Keratinocyte (primary cell): Measurements from ENCODE around the gene FBXO34. TPM values are rescaled to one million over a fixed set of nuclear protein-coding genes. Genes with fewer than 3 reads are reported as not detected.

Experiments
- DNase-seq: peaks from one replicate; pipeline ENCODE4 v3.0.0-alpha.2; 2011; ENCODE audit warnings: low read depth, missing footprints, low spot score
- FAIRE-seq: peaks from 2 replicates; lab custom pipeline; 2011; peaks lifted over from hg19 to GRCh38; lab: Jason Lieb, UNC
- H2AFZ ChIP-seq: 2 replicates; pipeline ENCODE4 v1.6.0; 2012; ENCODE audit warnings: low read length, control low read depth, inconsistent platforms; ENCODE audit not compliant: control insufficient read depth
- H3K27ac ChIP-seq: 2 replicates; pipeline ENCODE4 v1.5.1; 2011; ENCODE audit warnings: low read length; ENCODE audit not compliant: control insufficient read depth, insufficient read depth
- H3K27me3 ChIP-seq: 3 replicates; pipeline ENCODE4 v1.6.0; 2011; ENCODE audit warnings: low read length; ENCODE audit not compliant: control insufficient read depth, insufficient read depth; ENCODE audit errors: extremely low read depth
- H3K36me3 ChIP-seq, 2 experiments: 2 replicates in 1 of 2; 3 replicates in 1 of 2; pipeline ENCODE4 v1.5.1; 2011; ENCODE audit warnings: low read length in 2 of 2, mild to moderate bottlenecking in 1 of 2; ENCODE audit not compliant: control insufficient read depth in 2 of 2, insufficient read depth in 2 of 2; ENCODE audit errors: extremely low read depth in 1 of 2
- H3K4me1 ChIP-seq: 3 replicates; pipeline ENCODE4 v1.5.1; 2011; ENCODE audit warnings: low read length; ENCODE audit not compliant: control insufficient read depth, insufficient read depth; ENCODE audit errors: extremely low read depth
- H3K4me2 ChIP-seq: 3 replicates; pipeline ENCODE4 v1.6.0; 2011; ENCODE audit warnings: low read depth, low read length; ENCODE audit not compliant: control insufficient read depth, insufficient read depth; ENCODE audit errors: extremely low read depth
- H3K4me3 ChIP-seq, 3 experiments: fragments of 200-600 bp in 1 of 3; sonication (generic) in 1 of 3; 2 replicates in 2 of 3; 3 replicates in 1 of 3; pipeline ENCODE4 v1.5.1; 2011 to 2016; ENCODE audit warnings: low read length in 3 of 3, mild to moderate bottlenecking in 3 of 3, control low read depth in 2 of 3, inconsistent platforms in 1 of 3, low read depth in 1 of 3, mixed read lengths in 1 of 3, mixed run types in 1 of 3, moderate library complexity in 1 of 3; ENCODE audit not compliant: control insufficient read depth in 2 of 3, insufficient read depth in 2 of 3; ENCODE audit errors: extremely low read depth in 1 of 3
- H3K79me2 ChIP-seq: 2 replicates; pipeline ENCODE4 v1.6.0; 2012; ENCODE audit warnings: low read length; ENCODE audit not compliant: control insufficient read depth, insufficient read depth
- H3K9ac ChIP-seq: 3 replicates; pipeline ENCODE4 v1.6.0; 2011; ENCODE audit warnings: low read length; ENCODE audit not compliant: control insufficient read depth, insufficient read depth; ENCODE audit errors: extremely low read depth
- H3K9me1 ChIP-seq: 3 replicates; pipeline ENCODE4 v1.6.0; 2011; ENCODE audit warnings: low read length; ENCODE audit not compliant: control insufficient read depth, insufficient read depth; ENCODE audit errors: extremely low read depth
- H3K9me3 ChIP-seq: 2 replicates; pipeline ENCODE4 v1.5.1; 2012; ENCODE audit warnings: low read depth, low read length; ENCODE audit not compliant: control insufficient read depth
- H4K20me1 ChIP-seq: 3 replicates; pipeline ENCODE4 v1.6.0; 2011; ENCODE audit warnings: low read length; ENCODE audit not compliant: control insufficient read depth, insufficient read depth; ENCODE audit errors: extremely low read depth
- CTCF ChIP-seq, 3 experiments: IDR thresholded peaks in 1 of 3; conservative IDR thresholded peaks in 1 of 3; optimal IDR thresholded peaks in 1 of 3; 2 replicates in 2 of 3; 3 replicates in 1 of 3; pipeline versions ENCODE3 to v1.5.1; 2011; ENCODE audit warnings: low read length in 3 of 3, mild to moderate bottlenecking in 3 of 3, moderate library complexity in 2 of 3, control low read depth in 1 of 3, inconsistent platforms in 1 of 3; ENCODE audit not compliant: insufficient read depth in 2 of 3; ENCODE audit errors: extremely low read depth in 1 of 3
- EZH2 ChIP-seq: IDR thresholded peaks from one replicate; pipeline ENCODE4 v1.6.1; 2012; ENCODE audit warnings: inconsistent platforms, mild to moderate bottlenecking, low read length, moderate library complexity
- dilution Hi-C: fragments of 300-500 bp; cut with MboI; formaldehyde crosslinking; loops from one replicate; pipeline ENCODE4 v1.7.0; 2020; ENCODE audit warnings: low sequenced_read_pairs; ENCODE audit not compliant: extremely low pct_ligation_motif_present
- polyA plus RNA-seq, 5 experiments: library from polyadenylated mRNA; depleted of rRNA in 3 of 5; stranded (reverse) in 3 of 5; stranded (forward) in 1 of 5; unstranded in 1 of 5; fragments of >200 nt; gene quantifications; 1 replicate in 1 of 5; 2 replicates in 3 of 5; 3 replicates in 1 of 5; pipeline versions ENCODE4 v1.2.1 to v1.2.3, GENCODE V29; 2011 to 2012; ENCODE audit warnings: missing spikeins in 2 of 5, low read depth in 1 of 5, low replicate concordance in 1 of 5

Gene FBXO34
- polyA plus RNA-seq, 1 donor (not counting 4 experiments of a cell fraction or from before 2014, with no cell fraction given): 18.0 TPM

- FAIRE-seq: peak; percentile 99
- H3K9me3 ChIP-seq: no peaks in the 10 kb centered on the region
Measured at GRCh38 chr14:55301437-55302121, 30.4 kb downstream of the FBXO34 start.

GRCh38 chr14:55302367-55303124, 31.3 kb downstream of the FBXO34 start:
- Histone ChIP-seq H3K27ac (peak overlapping the region; percentile 51), H3K4me1 (peaks cover 37% of the 10 kb centered on the region), H3K9me1 (no peaks in the 10 kb centered on the region), H4K20me1 (no peaks in the 10 kb centered on the region), H3K4me3 (peak overlapping the region in 1 of 3 experiments; percentile 1), H2AFZ (no peak overlapping the region), H3K9me3 (no peaks in the 10 kb centered on the region), H3K4me2 (peak overlapping the region; percentile 57), H3K9ac (peak overlapping the region; percentile 0), H3K27me3 (no peaks in the 10 kb centered on the region), H3K36me3 (peaks cover 3 to 6% of the 10 kb centered on the region in 2 experiments), H3K79me2 (peaks cover 43% of the 10 kb centered on the region)
- dilution Hi-C loops: no loop called here
- FAIRE-seq: peak; percentile 81
- TF ChIP-seq CTCF (optimal IDR thresholded peaks at IDR 0.05 in 1 of 3, IDR thresholded peaks at IDR 0.05 in 1 of 3, conservative IDR thresholded peaks at IDR 0.05 in 1 of 3; ENCODE audit: extremely low read depth in 1 of 3, insufficient read depth in 2 of 3, low read length in 3 of 3) (no peak), EZH2 (no peak)
- DNase-seq: no peak

More at GRCh38 chr14:55301437-55302121, 30.4 kb downstream of the FBXO34 start:
- peaks cover 3 to 6% of the 10 kb centered on the region in 2 experiments for H3K36me3 ChIP-seq
- DNase-seq: peak; percentile 19
- no peaks in the 10 kb centered on the region for H4K20me1 ChIP-seq
- H3K4me1 ChIP-seq: peaks cover 42% of the 10 kb centered on the region
- H2AFZ ChIP-seq: no peak overlapping the region
- H3K4me2 ChIP-seq: peak overlapping the region; percentile 57
- dilution Hi-C loops: no loop called here
- TF ChIP-seq EZH2 (no peak), CTCF (optimal IDR thresholded peaks at IDR 0.05 in 1 of 3, IDR thresholded peaks at IDR 0.05 in 1 of 3, conservative IDR thresholded peaks at IDR 0.05 in 1 of 3; ENCODE audit: extremely low read depth in 1 of 3, insufficient read depth in 2 of 3, low read length in 3 of 3) (no peak)
- H3K9me1 ChIP-seq: no peaks in the 10 kb centered on the region
- H3K79me2 ChIP-seq: peaks cover 48% of the 10 kb centered on the region
- no peak overlapping the region for H3K4me3 ChIP-seq
- no peaks in the 10 kb centered on the region for H3K27me3 ChIP-seq
- no peak overlapping the region for H3K9ac ChIP-seq
- peak overlapping the region; percentile 51 for H3K27ac ChIP-seq
